Tracheal epithelial cell (primary cell): ENCODE data around the gene KMT5C. TPM values are rescaled to one million over a fixed set of nuclear protein-coding genes. Genes with fewer than 3 reads are reported as not detected.

Experiments used
- total RNA-seq: library from RNA; depleted of rRNA; stranded (reverse); fragments of >200 nt; gene quantifications from 2 replicates; pipeline ENCODE4 v1.2.1, GENCODE V29; 2014

Gene KMT5C
- 6.4 and 10.6 TPM in 2 replicates for total RNA-seq

GRCh38 chr19:55339105-55339888 is at the start of gene KMT5C:
Gene KMT5C (plus strand): TSS chr19:55339876. CDS start chr19:55341937, 2,061 bp downstream.

GRCh38 chr19:55325172-55325571 is 14.5 kb upstream of the KMT5C start, which contains the start of gene TMEM150B:
Gene TMEM150B (minus strand): TSS chr19:55325341. CDS start chr19:55321036, 4,305 bp downstream.

GRCh38 chr19:55354698-55355212 is 15.1 kb downstream of the KMT5C start, which contains the start of gene COX6B2:
Gene COX6B2 (minus strand): TSS chr19:55354719. CDS start chr19:55354521, 198 bp downstream.

GRCh38 chr19:55362990-55363716 is 23.5 kb downstream of the KMT5C start, which contains the start of gene GARIN5B:
Gene GARIN5B (minus strand): TSS chr19:55363260. CDS start chr19:55363066, 194 bp downstream.

GRCh38 chr19:55370305-55370988 is 30.8 kb downstream of the KMT5C start, which contains the start of gene IL11:
Gene IL11 (minus strand): TSS chr19:55370463. CDS start chr19:55370310, 153 bp downstream.

GRCh38 chr19:55376241-55376933 is 36.7 kb downstream of the KMT5C start, which contains the start of gene TMEM190:
Gene TMEM190 (plus strand): TSS chr19:55376826. CDS start chr19:55376854, 28 bp downstream.

GRCh38 chr19:55384131-55384919 is 44.6 kb downstream of the KMT5C start, which contains the start of gene TMEM238:
Gene TMEM238 (minus strand): TSS chr19:55384292. CDS start chr19:55384259, 33 bp downstream.

GRCh38 chr19:55385724-55386492 is 46.2 kb downstream of the KMT5C start, which contains the start of gene RPL28:
Gene RPL28 (plus strand): TSS chr19:55385932. CDS start chr19:55386358, 426 bp downstream.

Other genes with a start within 250 kb of the KMT5C start
- 18.1 and 26.5 TPM in 2 replicates for gene PPP1R12C, start 222.2 kb upstream of the KMT5C start, total RNA-seq
- gene TNNT1, start 190.7 kb upstream of the KMT5C start, total RNA-seq = 79.9 and 106 TPM in 2 replicates
- 0.72 and 2.1 TPM in 2 replicates for gene TNNI3, start 182.1 kb upstream of the KMT5C start, total RNA-seq
- 1.2 and 1.5 TPM in 2 replicates for gene DNAAF3, start 173.3 kb upstream of the KMT5C start, total RNA-seq
- gene SYT5, start 159.6 kb upstream of the KMT5C start, total RNA-seq = 0.72 and 1.3 TPM in 2 replicates
- 1.7 and 3.0 TPM in 2 replicates for gene PTPRH, start 130.4 kb upstream of the KMT5C start, total RNA-seq
- gene TMEM86B, start 111.1 kb upstream of the KMT5C start, total RNA-seq = 0.21 and 0.24 TPM in 2 replicates
- gene PPP6R1, start 80.9 kb upstream of the KMT5C start, total RNA-seq = 17.9 and 22.7 TPM in 2 replicates
- gene HSPBP1, start 59.8 kb upstream of the KMT5C start, total RNA-seq = 37.1 and 43.1 TPM in 2 replicates
- 0.21 and 0.48 TPM in 2 replicates for gene BRSK1, start 55.9 kb upstream of the KMT5C start, total RNA-seq
- gene TMEM150B, start 14.5 kb upstream of the KMT5C start, total RNA-seq = not detected in 2 replicates
- 0.64 TPM in 1 of 2 replicates, not detected in the other for gene COX6B2, start 14.8 kb downstream of the KMT5C start, total RNA-seq
- not detected in 2 replicates for gene GARIN5B, start 23.4 kb downstream of the KMT5C start, total RNA-seq
- 1.7 and 15.9 TPM in 2 replicates for gene IL11, start 30.6 kb downstream of the KMT5C start, total RNA-seq
- gene TMEM190, start 37.0 kb downstream of the KMT5C start, total RNA-seq = 0.96 TPM in 1 of 2 replicates, not detected in the other
- 9.6 and 24.3 TPM in 2 replicates for gene TMEM238, start 44.4 kb downstream of the KMT5C start, total RNA-seq
- 142 and 275 TPM in 2 replicates for gene RPL28, start 46.1 kb downstream of the KMT5C start, total RNA-seq
- gene UBE2S, start 67.9 kb downstream of the KMT5C start, total RNA-seq = 18.5 and 42.2 TPM in 2 replicates
- not detected in 2 replicates for gene SHISA7, start 103.4 kb downstream of the KMT5C start, total RNA-seq
- 49.2 and 88.9 TPM in 2 replicates for gene ISOC2, start 121.8 kb downstream of the KMT5C start, total RNA-seq
- not detected in 2 replicates for gene C19orf85, start 124.9 kb downstream of the KMT5C start, total RNA-seq
- 0.48 and 1.1 TPM in 2 replicates for gene ZNF628, start 136.7 kb downstream of the KMT5C start, total RNA-seq
- 7.9 and 11.1 TPM in 2 replicates for gene NAT14, start 145.3 kb downstream of the KMT5C start, total RNA-seq
- gene SSC5D, start 148.6 kb downstream of the KMT5C start, total RNA-seq = 0.24 TPM in 1 of 2 replicates, not detected in the other
- 0.72 TPM in 1 of 2 replicates, not detected in the other for gene SBK2, start 197.3 kb downstream of the KMT5C start, total RNA-seq
- not detected in 2 replicates for gene SBK3, start 205.7 kb downstream of the KMT5C start, total RNA-seq
- gene ZNF579, start 241.0 kb downstream of the KMT5C start, total RNA-seq = 3.8 and 5.5 TPM in 2 replicates